OCI-LY1 (cell line): ENCODE results near the gene LPCAT1.

Experiments used
- H2AFZ ChIP-seq: fragments of 200-600 bp; sonication (generic), shearing (Covaris generic); 2 replicates; pipeline ENCODE4 v1.6.0; 2014; ENCODE audit warnings: antibody characterized with exemption, mild to moderate bottlenecking, low read length
- H3F3A ChIP-seq: fragments of 200-600 bp; sonication (generic), shearing (Covaris generic); 2 replicates; pipeline ENCODE4 v1.6.0; 2014; ENCODE audit warnings: mild to moderate bottlenecking, antibody characterized with exemption, low read length, moderate library complexity; ENCODE audit not compliant: insufficient read depth
- H3K27ac ChIP-seq: fragments of 200-600 bp; sonication (generic); 2 replicates; pipeline ENCODE4 v1.5.1; 2014; ENCODE audit warnings: low read length, mixed run types, mild to moderate bottlenecking, low read depth; ENCODE audit not compliant: poor library complexity, severe bottlenecking
- H3K27me3 ChIP-seq: fragments of 200-600 bp; sonication (generic); 2 replicates; pipeline ENCODE4 v1.6.0; 2014; ENCODE audit warnings: antibody characterized with exemption, mild to moderate bottlenecking, low read length, moderate library complexity; ENCODE audit not compliant: insufficient read depth
- H3K36me3 ChIP-seq: fragments of 200-600 bp; sonication (generic); 2 replicates; pipeline ENCODE4 v1.6.1; 2014; ENCODE audit warnings: mild to moderate bottlenecking, antibody characterized with exemption, low read length, moderate library complexity, mixed read lengths; ENCODE audit not compliant: insufficient read depth
- H3K4me1 ChIP-seq: fragments of 200-600 bp; sonication (generic); 2 replicates; pipeline ENCODE4 v1.5.1; 2014; ENCODE audit warnings: mild to moderate bottlenecking, low read length, moderate library complexity; ENCODE audit not compliant: insufficient read depth, severe bottlenecking
- H3K4me2 ChIP-seq: fragments of 200-600 bp; sonication (generic), shearing (Covaris generic); 2 replicates; pipeline ENCODE4 v1.6.1; 2014; ENCODE audit warnings: low read length
- H3K4me3 ChIP-seq: fragments of 200-600 bp; sonication (generic); 2 replicates; pipeline ENCODE4 v1.5.1; 2014; ENCODE audit warnings: low read length, low read depth, mild to moderate bottlenecking, mixed read lengths; ENCODE audit not compliant: poor library complexity, severe bottlenecking
- H3K79me2 ChIP-seq: fragments of 200-600 bp; shearing (Covaris generic); 2 replicates; pipeline ENCODE4 v1.6.1; 2016; ENCODE audit warnings: mixed run types, low read length, mixed read lengths; ENCODE audit not compliant: insufficient read depth
- H3K9ac ChIP-seq: fragments of 200-600 bp; sonication (generic), shearing (Covaris generic); 2 replicates; pipeline ENCODE4 v1.6.1; 2014; ENCODE audit warnings: mild to moderate bottlenecking, low read length, mixed read lengths
- H3K9me2 ChIP-seq: fragments of 200-600 bp; sonication (generic), shearing (Covaris generic); 2 replicates; pipeline ENCODE4 v1.6.1; 2014; ENCODE audit warnings: low read depth, mild to moderate bottlenecking, low read length, mixed read lengths
- H3K9me3 ChIP-seq: fragments of 200-600 bp; shearing (Covaris generic); 2 replicates; pipeline ENCODE4 v1.6.1; 2014; ENCODE audit warnings: low read length, mixed read lengths
- H4K20me1 ChIP-seq: fragments of 200-600 bp; sonication (generic), shearing (Covaris generic); 2 replicates; pipeline ENCODE4 v1.6.0; 2016; ENCODE audit warnings: mild to moderate bottlenecking, low read length; ENCODE audit not compliant: insufficient read depth
- EZH2 ChIP-seq: fragments of 200-600 bp; sonication (generic), shearing (Covaris generic); IDR thresholded peaks from 2 replicates; pipeline ENCODE4 v1.8.0; 2017; ENCODE audit warnings: borderline replicate concordance, mixed run types, mild to moderate bottlenecking, antibody characterized with exemption, low read length, moderate library complexity, mixed read lengths
- TF ChIP-seq, protein P1 (sequence below): fragments of 200-600 bp; sonication (generic), shearing (Covaris generic); IDR thresholded peaks from 2 replicates; pipeline ENCODE4 v1.5.1; 2017; ENCODE audit warnings: mild to moderate bottlenecking, antibody characterized with exemption, low read length, moderate library complexity, mixed read lengths

Gene LPCAT1

GRCh38 chr5:1437876-1438559 is 85.7 kb downstream of the LPCAT1 start:
- no peaks in the 10 kb centered on the region for H3K36me3 ChIP-seq
- H3K27ac ChIP-seq, result no peak overlapping the region
- no peak overlapping the region for H3K4me3 ChIP-seq
- no peaks in the 10 kb centered on the region for H3K79me2 ChIP-seq
- peaks cover 13% of the 10 kb centered on the region; the same call in 1 of the 2 replicates for H3K27me3 ChIP-seq
- no peaks in the 10 kb centered on the region for H3K4me1 ChIP-seq
- H3F3A ChIP-seq, result no peaks in the 10 kb centered on the region
- no peak overlapping the region for H2AFZ ChIP-seq
- no peak overlapping the region for H3K9ac ChIP-seq
- TF ChIP-seq, protein P1, sequence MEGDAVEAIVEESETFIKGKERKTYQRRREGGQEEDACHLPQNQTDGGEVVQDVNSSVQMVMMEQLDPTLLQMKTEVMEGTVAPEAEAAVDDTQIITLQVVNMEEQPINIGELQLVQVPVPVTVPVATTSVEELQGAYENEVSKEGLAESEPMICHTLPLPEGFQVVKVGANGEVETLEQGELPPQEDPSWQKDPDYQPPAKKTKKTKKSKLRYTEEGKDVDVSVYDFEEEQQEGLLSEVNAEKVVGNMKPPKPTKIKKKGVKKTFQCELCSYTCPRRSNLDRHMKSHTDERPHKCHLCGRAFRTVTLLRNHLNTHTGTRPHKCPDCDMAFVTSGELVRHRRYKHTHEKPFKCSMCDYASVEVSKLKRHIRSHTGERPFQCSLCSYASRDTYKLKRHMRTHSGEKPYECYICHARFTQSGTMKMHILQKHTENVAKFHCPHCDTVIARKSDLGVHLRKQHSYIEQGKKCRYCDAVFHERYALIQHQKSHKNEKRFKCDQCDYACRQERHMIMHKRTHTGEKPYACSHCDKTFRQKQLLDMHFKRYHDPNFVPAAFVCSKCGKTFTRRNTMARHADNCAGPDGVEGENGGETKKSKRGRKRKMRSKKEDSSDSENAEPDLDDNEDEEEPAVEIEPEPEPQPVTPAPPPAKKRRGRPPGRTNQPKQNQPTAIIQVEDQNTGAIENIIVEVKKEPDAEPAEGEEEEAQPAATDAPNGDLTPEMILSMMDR, result no peak
- TF ChIP-seq EZH2, result no peak
- H3K9me3 ChIP-seq, result no peaks in the 10 kb centered on the region
- no peaks in the 10 kb centered on the region for H3K9me2 ChIP-seq
- no peak overlapping the region for H3K4me2 ChIP-seq
- no peaks in the 10 kb centered on the region for H4K20me1 ChIP-seq

GRCh38 chr5:1437226-1437829 is 86.4 kb downstream of the LPCAT1 start:
- Histone ChIP-seq H3K9me3 (no peaks in the 10 kb centered on the region), H3F3A (no peaks in the 10 kb centered on the region), H3K36me3 (no peaks in the 10 kb centered on the region), H3K27me3 (peaks cover 13% of the 10 kb centered on the region; the same call in 1 of the 2 replicates), H3K4me1 (no peaks in the 10 kb centered on the region), H3K9me2 (no peaks in the 10 kb centered on the region), H3K79me2 (no peaks in the 10 kb centered on the region), H2AFZ (no peak overlapping the region), H3K9ac (no peak overlapping the region), H3K27ac (no peak overlapping the region), H3K4me2 (no peak overlapping the region), H4K20me1 (no peaks in the 10 kb centered on the region), H3K4me3 (no peak overlapping the region)
- TF ChIP-seq, protein P1, result no peak
- no peak for TF ChIP-seq EZH2

GRCh38 chr5:1436681-1437080 is 87.1 kb downstream of the LPCAT1 start:
- Histone ChIP-seq H3K9me3 (no peaks in the 10 kb centered on the region), H3K9me2 (no peaks in the 10 kb centered on the region), H2AFZ (no peak overlapping the region), H3K79me2 (no peaks in the 10 kb centered on the region), H3K36me3 (no peaks in the 10 kb centered on the region), H3K4me1 (no peaks in the 10 kb centered on the region), H3K27ac (no peak overlapping the region), H3F3A (no peaks in the 10 kb centered on the region), H4K20me1 (no peaks in the 10 kb centered on the region), H3K9ac (no peak overlapping the region), H3K4me3 (no peak overlapping the region), H3K4me2 (no peak overlapping the region), H3K27me3 (peaks cover 13% of the 10 kb centered on the region; the same call in 1 of the 2 replicates)
- TF ChIP-seq, protein P1, result no peak
- no peak for TF ChIP-seq EZH2
